Superior temporal gyrus (tissue), 1 donor: Measurements from ENCODE around the gene KLF2.
"Not testable (repeated sequence)": the region's sequence is repeated elsewhere in the genome, so short reads cannot be mapped to it uniquely, and the experiment has no call there.

Experiments
- DNase-seq: peaks from one replicate; pipeline ENCODE4 v3.0.0-alpha.2; 2016; ENCODE audit errors: extremely low spot score

The KLF2 gene

DNA sequence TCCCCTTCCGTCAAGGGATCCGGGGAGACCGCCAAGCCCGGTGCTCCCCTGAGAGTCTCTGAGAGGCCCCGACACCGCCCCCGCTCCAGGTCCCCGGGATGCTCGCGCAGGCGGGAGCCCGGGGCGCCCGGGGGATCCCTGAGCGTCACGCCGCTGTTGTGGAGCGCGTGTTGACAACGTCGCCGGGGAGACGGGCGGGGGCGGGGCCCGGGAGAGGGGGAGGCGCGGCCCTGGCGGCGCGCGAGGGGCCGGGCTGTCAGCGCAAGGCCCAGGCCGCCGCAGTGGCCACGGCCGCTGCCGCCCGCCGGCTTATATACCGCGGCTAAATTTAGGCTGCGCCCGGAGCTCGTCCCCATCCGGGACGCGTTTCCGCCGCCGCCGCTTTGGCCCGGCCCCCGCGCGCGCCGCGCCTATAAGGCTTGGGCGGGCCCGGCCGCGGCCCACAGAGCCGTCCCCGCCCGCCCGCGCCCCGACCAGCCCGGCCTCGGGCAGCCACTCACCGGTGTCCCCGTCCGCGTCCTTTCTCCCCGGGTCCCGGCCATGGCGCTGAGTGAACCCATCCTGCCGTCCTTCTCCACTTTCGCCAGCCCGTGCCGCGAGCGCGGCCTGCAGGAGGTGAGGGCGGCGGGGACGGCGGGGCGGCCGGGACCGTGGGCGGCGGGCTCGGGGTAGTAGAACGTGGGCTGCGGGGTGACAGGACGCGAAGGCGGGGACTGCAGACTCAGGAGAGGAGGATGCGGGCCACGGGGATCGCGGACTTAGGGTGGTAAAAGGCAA, at the start of gene KLF2:
Gene KLF2, plus strand, starts transcription at position 443 of the 777 bp plus-strand sequence. Its CDS starts 98 bp downstream, at position 541.
- peak; percentile 42 for DNase-seq

DNA sequence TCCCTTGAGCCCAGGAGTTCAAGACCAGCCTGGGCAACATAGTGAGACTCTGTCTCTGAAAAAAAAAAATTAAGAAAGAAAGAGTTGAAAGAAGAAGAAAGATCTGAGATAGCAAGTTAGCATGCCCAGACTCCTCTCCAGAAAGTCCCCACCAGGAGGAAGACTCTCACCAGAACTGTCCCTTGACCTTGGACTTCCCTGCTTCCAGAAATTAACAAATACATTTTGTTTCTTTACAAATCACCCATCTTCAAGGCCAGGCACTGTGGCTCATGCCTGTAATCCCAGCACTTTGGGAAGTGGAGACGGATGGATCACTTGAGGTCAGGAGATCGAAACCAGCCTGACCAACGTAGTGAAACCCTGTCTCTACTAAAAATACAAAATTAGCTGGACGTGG, 44.3 kb upstream of the KLF2 start:
- no peak for DNase-seq

DNA sequence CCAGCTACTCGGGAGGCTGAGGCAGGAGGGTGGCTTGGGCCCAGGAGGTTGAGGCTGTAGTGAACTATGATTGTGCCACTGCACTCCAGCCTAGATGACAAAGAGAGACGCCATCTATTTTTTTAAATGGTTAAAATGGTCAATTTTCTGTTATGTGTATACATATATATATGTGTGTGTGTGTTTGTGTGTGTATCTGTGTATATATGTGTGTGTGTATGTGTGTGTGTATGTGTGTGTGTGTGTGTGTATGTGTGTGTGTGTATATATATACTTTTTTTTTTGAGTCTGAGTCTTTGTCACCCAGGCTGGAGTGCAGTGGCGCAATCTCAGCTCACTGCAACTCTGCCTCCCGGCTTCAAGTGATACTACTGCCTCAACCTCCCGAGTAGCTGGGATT, 42.9 kb upstream of the KLF2 start:
- no peak for DNase-seq

DNA sequence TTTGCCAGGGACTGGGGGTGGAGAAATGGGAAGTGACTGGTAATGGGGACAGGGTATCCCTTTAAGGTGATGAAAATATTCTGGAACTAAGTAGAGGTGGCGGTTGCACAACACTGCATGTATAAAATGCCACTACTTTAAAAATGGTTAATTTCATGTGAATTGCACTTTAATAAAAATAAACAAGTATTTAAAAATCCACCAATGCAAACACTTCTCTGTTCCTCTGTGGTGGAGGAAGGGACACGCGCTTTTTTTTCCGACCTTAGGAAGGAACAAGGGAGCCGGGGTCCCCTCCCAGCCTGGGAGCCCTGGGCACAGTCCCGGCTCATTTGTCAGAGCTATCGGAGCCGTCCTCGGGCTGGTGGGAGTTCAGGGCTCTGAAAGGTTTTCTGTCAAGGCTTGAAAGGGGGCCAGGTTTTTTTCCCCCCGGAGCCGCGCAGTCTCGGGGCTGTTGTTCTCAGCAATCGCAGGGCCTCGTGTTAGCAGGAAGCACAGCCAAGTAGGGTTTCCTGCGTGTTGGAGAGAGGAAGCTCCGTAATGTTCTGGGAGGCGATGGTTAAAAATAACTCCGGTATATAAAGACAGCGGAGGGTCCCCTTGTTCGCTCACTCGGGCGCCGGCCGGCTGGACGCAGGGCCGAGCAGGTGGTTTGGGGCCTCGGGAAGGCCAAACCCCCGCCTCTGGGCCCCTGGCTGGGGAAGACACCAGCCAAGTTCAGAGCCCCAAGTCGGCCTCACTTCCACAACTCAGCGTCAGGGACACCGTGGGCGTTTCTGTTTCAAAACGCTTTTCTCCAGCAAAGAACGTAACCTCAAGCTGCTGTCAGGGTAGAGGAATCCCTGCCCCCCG, 41.2 kb upstream of the KLF2 start:
- DNase-seq: peak; percentile 67

DNA sequence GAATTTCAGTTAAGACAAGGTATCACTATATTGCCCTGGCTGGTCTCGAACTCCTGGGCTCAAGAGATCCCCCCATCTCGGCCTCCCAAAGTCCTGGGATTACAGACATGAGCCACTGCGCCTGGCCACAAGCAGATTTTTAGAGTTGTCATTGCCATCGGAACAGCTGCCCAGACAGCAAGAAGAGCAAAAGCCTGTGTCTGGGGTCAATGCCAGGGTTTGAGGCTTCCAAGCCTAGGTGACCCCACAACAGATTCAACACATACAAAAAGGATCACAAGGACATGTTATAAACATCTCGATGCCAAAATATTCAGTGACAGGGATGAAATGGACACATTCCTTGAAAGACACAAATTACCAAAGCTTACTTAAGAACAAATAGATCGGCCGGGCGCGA, 40.1 kb upstream of the KLF2 start:
- no peak for DNase-seq

DNA sequence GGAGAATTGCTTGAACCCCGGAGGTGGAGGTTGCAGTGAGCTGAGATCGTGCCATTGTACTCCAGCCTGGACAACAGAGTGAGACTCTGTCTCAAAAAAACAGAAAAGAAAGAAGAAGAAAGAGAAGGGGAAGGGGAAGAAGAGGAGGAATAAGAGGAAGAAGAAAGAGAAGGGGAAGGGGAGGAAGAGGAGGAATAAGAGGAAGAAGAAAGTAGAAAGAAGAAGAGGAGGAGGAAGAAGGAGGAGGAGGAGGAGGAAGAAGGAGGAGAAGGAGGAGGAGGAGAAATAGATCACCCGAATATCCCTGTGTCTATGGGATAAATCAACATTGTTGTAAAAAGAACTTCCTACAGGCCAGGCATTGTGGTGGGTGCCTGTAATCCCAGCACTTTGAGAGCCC, 39.5 kb upstream of the KLF2 start:
- DNase-seq: not testable (repeated sequence)

DNA sequence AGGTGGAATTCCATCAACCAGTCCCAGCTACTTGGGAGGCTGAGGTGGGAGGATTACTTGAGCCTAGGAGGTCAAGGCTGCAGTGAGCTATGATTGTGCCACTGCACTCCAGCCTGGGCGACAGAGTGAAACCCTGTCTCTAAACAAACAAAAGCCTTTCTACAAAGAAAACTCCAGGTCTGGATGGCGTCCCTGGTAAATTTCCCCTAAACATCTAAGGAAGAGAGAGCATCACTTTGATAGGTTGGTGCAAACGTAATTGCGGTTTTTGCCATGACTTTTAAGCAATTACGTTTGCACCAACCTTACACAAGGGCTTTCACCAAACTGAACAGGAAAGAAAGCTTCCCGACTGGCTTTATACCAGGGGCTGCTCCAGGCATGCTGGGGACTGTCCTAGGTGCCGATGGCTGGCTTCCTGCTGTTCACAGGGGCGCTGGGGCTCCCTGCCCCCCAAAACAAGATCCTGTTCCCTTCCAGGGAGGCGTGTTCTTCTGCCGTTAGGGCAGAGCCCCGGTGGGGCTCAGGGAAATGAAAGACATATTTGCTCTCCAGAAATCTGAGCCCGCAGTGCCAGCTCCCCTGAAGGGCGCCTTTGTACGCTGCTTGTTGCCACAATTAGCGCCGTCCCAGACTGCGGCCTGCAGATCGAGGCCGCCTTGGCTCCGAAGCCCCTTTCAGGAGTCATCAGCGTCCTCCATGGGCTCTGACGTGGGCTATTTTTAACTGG, 38.7 kb upstream of the KLF2 start:
- DNase-seq: peak; percentile 14

DNA sequence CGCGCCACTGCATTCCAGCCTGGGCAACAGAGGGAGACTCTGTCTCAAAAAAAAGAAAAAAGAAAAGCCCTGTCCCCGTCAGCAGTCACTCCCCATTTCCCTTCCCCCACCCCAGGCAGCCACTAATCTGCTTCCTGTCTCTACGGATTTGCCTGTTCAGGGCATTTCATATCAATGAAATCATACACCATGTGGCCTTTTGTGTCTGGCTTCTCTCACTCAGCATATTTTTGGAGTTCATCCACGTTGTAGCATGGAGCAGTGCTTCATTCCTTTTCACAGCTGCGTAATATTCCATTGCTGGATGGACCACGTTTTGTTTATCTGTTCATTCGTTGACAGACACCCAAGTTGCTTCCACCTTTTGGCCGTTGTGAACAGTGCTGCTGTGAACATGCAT, 36.1 kb upstream of the KLF2 start:
- DNase-seq: no peak

DNA sequence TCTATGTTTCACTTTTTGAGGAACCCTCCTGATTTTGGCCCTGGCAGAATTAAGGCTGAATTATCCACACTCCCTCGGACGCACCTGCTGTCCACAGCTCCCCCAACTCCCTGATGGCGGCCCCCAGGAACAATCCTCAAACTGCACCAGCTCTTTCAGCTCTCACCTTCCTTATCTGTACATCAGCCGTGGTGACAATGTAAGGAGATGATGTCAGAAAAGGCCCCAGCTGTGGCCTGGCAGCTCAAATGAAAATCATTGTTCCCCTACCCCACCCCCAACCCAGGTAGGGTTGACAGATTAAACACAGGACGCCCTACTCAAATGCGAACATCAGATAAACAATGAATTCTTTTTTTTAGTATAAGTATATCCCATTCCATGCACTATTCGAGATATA, 35.0 kb upstream of the KLF2 start:
- DNase-seq: no peak

DNA sequence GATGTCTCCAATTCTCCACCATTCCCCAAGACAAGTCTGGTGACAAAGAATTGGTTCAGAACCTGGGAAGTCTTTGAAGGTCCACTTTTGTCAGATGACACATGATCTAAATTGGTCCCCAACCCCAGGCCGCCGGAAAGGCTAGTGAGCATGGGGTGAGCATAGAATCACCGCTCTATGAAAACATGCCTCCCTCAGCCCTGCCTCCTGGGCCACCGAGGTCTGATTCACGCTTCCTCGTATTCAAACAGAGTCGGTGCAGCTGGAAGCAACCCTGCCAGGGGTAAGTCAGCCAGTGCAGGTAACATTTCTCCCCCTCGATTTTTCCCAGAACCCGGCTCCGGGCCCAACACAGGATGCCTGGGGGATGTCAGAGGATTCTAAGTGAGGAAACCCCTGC, 33.9 kb upstream of the KLF2 start:
- DNase-seq: no peak

DNA sequence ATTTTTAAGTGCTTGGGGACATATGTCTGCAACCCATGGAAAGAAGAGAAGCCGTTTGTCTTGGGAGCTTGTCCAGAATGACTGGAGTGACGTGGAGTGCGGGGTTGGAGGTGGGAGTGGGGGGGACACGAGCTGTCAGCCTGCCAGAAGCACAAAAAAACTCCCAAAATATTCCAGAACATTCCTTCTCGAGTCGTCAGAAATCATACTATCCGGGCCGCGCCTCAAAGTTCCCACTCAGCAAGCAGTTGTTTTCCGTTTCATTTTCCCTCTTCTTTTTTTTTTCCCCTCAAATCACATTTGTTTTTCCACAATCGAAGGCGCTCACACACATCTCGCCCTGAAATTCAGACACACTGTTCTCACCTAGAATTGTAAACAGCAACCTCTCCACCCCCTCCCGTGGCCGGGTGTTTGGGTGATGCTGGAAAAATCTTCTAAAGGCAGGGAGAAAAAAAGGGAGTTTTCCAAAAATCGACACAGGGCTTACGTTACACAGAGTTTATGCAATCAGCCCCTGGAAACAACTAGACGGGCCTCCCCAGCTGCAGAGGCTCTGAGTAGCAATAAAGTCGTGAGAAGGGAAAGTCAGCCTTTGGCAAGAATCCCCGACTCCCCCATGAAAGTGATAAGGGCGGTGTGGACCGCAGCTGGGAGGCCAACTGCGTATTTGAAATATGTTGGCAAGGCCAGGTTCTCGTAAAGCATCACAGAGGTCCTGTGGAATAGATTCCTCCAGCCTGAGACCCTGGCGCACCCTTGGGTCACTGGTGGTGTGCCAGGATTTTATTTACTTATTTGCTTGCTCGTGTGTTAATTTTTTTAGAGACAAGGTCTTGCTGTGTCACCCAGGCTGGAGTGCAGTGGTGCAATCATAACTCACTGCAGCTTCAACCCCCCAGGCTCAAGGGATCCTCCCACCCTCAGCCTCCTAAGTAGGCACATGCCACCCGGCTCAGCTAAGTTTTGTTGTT, 31.2 kb upstream of the KLF2 start:
- DNase-seq: peak; percentile 22

DNA sequence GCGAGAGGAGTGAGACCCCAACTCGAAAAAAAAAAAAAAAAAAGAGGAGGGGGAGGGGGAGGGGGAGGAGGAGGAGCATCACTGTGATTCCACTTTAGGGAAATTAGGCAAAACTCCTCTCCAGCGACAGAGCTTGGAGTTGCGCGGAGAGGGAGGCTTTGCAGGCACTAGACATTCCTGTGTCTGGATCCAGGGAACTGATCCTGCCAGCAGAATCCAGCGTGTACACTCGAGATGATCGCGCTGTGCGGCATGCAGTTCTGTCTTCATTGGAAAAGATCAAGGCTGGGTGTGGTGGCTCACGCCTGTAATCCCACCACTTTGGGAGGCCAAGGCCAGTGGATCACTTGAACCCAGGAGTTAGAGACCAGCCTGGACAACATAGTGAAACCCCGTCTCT, 29.6 kb upstream of the KLF2 start:
- no peak for DNase-seq

DNA sequence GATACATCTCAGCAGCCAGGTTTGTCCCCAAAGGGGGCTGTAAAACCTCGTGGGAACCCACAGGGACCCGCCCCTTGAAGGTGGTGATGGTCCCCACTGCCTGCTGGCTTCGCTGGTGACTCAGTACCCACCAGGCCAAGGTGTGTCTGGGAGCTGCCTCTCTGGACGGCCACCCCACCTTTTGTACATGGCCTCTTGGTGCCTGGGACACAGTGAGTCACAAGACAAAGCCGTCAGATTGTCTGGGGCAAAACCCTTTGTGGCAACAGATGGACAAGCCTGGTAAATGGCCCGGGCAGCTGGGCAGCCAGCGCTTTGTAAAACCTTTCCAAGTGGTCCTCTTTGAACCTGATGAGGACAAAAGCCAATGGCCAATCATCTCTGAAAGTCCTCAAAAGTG, 27.9 kb upstream of the KLF2 start:
- no peak for DNase-seq

DNA sequence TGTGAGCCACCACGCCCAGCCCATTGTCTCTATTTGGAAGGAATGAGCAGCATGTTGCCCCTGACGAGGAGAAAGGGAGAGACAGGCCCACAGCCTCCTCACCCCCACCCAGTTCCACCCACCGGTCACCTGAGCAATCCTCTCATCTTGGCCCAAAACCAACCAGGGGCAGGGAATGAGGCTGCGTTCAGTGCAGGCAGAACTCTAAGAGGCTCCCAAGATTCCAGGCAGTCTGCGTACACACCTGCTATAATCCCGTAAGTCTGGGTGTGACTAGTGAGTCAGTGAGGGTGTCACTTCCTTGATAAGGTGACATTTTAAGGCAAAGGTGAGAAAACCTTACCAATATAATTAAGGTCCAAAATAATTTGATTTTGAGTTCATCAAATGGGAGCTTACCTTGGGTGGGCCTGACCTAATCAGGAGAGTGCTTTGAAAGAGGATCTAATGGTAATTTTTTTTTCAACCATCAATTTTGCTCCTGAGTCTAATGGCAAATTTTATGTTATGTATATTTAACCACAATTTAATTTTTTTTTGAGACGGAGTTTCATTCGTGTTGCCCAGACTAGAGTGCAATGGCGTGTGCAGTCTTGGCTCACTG, 26.9 kb upstream of the KLF2 start:
- DNase-seq: no peak

DNA sequence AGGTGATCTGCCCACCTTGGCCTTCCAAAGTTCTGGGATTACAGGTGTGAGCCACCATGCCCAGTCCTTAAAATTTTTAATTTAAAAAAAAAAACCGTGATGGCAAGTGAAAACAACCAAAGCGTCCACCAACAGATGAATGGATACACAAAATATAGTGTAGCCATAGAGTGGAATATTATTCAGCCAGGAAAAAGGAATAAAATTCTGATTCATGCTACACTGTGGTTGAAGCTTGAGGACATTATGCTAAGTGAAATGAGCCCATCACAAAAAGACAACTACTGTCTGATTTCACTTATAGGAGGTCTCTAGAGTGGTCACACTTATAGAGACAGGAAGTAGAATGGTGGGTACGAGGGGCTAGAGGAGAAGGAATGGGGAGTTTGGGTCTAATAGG, 26.3 kb upstream of the KLF2 start:
- DNase-seq: no peak

DNA sequence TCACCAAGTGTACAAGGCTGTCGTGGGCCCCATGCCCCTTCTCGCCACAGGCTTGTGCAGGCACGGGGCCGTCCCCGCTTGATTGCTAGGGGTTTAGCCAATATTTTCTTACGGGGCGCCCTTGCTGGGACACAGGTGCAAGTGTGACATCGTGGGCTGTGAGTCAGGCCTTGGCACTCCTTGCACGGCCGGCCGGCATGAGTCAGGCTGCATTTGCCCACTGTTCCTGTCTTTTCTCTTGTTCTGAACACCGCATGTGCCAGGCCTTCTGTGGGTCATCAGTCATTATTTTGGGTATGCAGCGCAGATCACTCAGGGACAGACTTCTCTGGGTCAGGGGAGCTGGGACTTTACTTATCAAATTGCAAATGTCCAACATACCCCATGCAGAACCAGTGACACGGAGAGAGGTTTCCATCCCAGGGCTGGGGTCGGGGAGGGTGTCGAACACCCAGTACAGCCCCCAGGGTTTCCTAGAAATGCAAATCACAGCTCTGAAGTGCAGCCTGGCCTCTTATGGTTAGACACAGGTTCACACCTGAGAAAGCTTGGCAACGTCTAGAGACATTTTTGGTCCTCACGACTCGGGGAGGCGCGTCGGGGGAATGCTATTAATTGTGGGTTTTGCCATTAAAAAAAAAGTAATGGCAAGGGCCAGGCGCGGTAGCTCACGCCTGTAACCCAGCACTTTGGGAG, 22.5 kb upstream of the KLF2 start:
- DNase-seq: no peak

DNA sequence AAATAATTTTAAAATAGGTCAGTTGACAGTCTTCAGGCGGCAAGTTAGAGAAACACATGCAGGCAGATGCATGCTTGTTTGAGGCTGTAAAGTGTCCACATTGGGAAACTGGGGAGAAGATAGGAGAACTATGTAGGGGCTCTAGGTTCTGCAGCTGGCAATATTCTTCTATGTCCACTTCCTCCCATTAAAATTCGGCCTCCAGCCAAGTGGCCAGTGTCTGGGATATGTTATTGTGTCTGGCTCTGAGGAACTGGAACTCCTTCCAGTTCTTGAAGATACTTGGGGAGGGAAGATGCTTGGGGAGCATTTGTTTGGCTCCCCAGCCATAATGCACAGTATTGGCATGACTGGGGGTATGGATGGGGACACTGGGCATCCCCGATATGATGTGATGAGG, 20.9 kb upstream of the KLF2 start:
- no peak for DNase-seq

DNA sequence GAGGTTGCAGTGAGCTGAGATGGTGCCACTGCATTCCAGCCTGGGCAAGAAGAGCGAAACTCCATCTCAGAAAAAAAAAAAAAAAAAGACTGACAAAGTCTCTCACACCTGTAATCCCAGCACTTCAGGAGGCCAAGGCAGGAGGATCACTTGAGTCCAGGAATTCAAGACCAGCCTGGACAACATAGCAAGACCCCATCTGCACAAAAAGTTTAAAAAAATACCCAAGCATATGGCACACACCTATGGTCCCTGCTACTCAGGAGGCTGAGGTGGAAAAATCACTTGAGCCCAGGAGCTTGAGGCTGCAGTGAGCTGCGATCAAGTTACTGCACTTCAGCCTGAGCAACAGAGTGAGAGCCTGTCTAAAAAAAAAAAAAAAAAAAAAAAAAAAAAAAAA, 20.1 kb upstream of the KLF2 start:
- not testable (repeated sequence) for DNase-seq

DNA sequence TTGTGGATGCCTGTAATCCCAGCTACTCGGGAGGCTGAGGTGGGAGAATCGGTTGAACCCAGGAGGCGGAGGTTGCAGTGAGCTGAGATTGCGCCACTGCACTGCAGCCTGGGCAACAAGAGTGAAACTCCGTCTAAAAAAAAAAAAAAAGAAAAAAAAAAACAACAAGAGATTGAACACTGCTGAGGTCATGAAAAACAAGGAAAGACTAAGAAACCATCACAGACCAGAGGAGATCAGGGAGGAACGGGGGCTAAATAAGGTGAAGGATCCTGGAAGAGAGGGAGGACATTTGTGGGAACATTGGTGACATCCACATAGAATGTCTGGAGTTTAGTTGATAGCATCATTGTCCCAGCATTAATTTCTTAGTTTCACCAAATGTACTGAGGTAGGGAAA, 19.6 kb upstream of the KLF2 start:
- not testable (repeated sequence) for DNase-seq

DNA sequence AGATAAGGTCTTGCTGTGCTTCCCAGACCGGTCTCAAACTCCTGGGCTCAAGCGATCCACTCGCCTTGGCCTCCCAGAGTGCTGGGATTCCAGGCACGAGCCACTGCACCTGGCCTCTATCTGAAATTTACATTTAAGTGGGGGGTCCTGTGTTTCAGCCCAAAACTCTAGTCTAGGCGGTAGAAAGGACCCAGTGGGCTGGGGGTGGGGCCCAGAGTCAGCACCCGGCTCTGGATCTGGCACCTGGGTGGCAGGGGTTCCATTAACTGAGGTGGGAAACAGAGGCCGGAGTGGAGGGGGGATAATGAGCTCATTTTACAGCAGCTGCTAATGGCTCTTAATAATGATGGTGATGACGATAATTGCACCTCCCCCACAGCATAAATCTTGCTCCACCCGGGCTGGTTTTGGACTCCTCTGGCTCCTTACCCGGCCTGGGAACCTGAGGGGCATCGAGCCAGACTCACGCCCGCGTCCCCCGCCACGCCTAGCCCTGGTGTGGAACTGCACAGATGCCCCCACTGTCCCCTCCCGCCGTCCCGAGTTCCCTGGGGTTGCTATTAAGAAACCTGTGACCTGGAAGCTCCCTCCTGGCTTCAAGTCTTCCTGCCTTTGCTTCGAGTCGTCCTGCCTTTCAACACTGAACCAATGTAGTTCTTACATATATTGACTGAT, 17.8 kb upstream of the KLF2 start:
- no peak for DNase-seq
